AG09319 (cell line): ENCODE measurements around the gene EEF1B2.

ENCODE experiments used
- DNase-seq: peaks from one replicate; pipeline ENCODE4 v3.0.0-alpha.2; 2010; ENCODE audit warnings: low read depth; ENCODE audit errors: extremely low read depth
- TF ChIP-seq, protein P1 (sequence below): IDR thresholded peaks from 2 replicates; pipeline ENCODE4 v1.5.1; 2011; ENCODE audit warnings: low read depth, mild to moderate bottlenecking, inconsistent platforms, low read length, moderate library complexity

EEF1B2 gene

GRCh38 chr2:206211657-206212255 is 52.1 kb downstream of the EEF1B2 start:
- DNase-seq = peak; percentile 49
- TF ChIP-seq, protein P1, sequence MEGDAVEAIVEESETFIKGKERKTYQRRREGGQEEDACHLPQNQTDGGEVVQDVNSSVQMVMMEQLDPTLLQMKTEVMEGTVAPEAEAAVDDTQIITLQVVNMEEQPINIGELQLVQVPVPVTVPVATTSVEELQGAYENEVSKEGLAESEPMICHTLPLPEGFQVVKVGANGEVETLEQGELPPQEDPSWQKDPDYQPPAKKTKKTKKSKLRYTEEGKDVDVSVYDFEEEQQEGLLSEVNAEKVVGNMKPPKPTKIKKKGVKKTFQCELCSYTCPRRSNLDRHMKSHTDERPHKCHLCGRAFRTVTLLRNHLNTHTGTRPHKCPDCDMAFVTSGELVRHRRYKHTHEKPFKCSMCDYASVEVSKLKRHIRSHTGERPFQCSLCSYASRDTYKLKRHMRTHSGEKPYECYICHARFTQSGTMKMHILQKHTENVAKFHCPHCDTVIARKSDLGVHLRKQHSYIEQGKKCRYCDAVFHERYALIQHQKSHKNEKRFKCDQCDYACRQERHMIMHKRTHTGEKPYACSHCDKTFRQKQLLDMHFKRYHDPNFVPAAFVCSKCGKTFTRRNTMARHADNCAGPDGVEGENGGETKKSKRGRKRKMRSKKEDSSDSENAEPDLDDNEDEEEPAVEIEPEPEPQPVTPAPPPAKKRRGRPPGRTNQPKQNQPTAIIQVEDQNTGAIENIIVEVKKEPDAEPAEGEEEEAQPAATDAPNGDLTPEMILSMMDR = no peak
